ENCODE data around the gene GREB1. TPM values are rescaled to one million over a fixed set of nuclear protein-coding genes. Genes with fewer than 3 reads are reported as not detected.

The GREB1 gene
- total RNA-seq, 2 donors from 2014 or later = 3.1 to 7.6 TPM

DNA sequence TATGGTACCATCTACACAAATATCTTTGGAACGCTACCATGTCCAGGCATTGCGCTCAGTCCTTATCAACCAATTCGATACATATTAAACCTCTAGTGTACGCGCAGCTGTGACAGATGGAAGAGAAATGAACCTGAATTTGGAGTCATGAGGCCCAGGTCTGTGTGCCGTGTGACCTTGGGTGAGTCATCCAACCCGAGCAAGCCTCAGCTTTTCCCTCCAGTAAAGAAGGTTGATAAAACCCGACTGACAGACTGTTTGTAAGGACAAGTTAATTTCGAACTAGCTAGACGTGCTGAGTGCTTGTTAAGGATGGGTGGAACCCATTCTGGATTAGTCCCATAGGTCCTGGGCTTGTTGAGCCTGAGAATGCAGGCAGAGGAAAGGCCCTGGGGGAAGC, 28.2 kb downstream of the GREB1 start:
- Histone ChIP-seq H3K36me3 (no peaks in the 10 kb centered on the region), H3K27ac (no peak overlapping the region), H3K27me3 (no peaks in the 10 kb centered on the region), H3K4me3 (no peak overlapping the region), H3K4me1 (no peaks in the 10 kb centered on the region), H3K9me3 (no peaks in the 10 kb centered on the region)
- no peak for TF ChIP-seq CTCF (IDR thresholded peaks at IDR 0.05)
- DNase-seq (ENCODE audit: low spot score) = no peak

- H3K4me3 ChIP-seq = no peak overlapping the region
- H3K36me3 ChIP-seq = no peaks in the 10 kb centered on the region
- no peaks in the 10 kb centered on the region for H3K27me3 ChIP-seq
- no peaks in the 10 kb centered on the region for H3K9me3 ChIP-seq
- H3K4me1 ChIP-seq = no peaks in the 10 kb centered on the region
- no peak for TF ChIP-seq CTCF (IDR thresholded peaks at IDR 0.05)
- DNase-seq (ENCODE audit: low spot score) = no peak
- no peak overlapping the region for H3K27ac ChIP-seq
Observed at GRCh38 chr2:11562476-11562875, 28.6 kb downstream of the GREB1 start.

DNA sequence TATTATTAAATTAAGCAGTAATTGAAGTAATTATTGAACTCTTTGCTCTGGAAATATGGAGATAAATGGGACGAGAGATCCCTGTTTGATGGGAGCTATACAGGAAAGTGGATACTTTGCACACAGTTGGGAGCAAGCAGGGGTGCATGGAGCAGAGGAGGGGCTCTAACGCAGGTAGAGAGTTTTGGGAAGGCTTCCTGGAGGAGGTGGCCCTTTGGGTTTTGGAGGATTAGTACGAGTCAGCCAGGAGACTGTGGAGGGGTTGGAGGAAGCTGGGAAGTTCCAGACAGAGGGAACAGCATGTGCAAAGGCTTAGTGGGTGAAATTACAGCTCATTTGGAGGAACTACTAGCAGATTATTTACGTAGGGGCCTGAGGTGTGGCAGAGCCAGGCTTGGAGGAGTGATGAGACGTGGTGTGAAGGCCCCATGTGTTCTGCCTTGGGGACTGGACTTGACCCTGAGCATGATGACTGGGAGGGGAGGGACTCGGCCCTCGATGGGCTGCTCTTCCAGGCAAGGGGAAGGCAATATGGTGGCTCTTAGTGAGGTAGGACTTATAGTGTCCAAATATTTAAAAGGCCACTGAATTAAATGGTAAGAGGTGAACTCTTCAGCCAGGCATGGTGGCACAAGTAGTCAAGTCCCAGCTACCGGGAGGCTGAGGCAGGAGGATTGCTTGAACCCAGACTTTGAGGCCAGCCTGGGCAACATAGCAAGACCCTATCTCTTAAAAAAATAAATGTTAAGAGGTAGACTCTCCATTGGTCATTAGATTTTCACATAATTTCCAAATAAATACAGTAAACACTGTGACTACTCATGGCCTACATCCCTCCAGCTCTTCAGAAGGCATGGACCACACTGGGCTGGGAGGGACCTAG, 30.2 kb downstream of the GREB1 start:
- Histone ChIP-seq H3K27ac (no peak overlapping the region), H3K4me1 (no peaks in the 10 kb centered on the region), H3K36me3 (no peaks in the 10 kb centered on the region), H3K4me3 (no peak overlapping the region), H3K9me3 (no peaks in the 10 kb centered on the region), H3K27me3 (no peaks in the 10 kb centered on the region)
- TF ChIP-seq CTCF (IDR thresholded peaks at IDR 0.05) = no peak
- DNase-seq (ENCODE audit: low spot score) = no peak

- Histone ChIP-seq H3K9me3 (no peaks in the 10 kb centered on the region), H3K36me3 (no peaks in the 10 kb centered on the region)
Observed at GRCh38 chr2:11564816-11565567, 31.1 kb downstream of the GREB1 start.

DNA sequence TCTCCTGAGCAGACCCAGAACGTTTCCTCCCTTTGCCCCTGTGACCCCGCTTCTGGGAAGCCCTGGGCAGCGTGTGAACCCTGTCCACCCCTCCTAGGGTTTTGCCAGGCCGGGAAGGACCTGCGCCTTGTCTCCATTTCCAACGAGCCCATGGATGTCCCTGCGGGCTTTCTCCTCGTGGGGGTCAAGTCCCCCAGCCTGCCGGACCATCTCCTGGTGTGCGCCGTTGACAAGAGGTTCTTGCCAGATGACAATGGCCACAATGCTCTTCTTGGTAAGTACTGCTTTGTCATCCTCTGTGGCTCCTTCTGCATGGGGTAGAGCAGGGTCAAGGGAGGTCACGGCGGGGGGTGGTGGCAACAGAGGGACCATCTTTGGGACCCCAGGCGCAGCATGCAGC, 32.5 kb downstream of the GREB1 start:
- Histone ChIP-seq H3K36me3 (no peaks in the 10 kb centered on the region), H3K27ac (no peak overlapping the region), H3K4me3 (no peak overlapping the region), H3K9me3 (no peaks in the 10 kb centered on the region), H3K4me1 (no peaks in the 10 kb centered on the region), H3K27me3 (no peaks in the 10 kb centered on the region)
- no peak for TF ChIP-seq CTCF (IDR thresholded peaks at IDR 0.05)
- no peak for DNase-seq (ENCODE audit: low spot score)

More at GRCh38 chr2:11564816-11565567, 31.1 kb downstream of the GREB1 start:
- TF ChIP-seq CTCF (IDR thresholded peaks at IDR 0.05) = no peak
- Histone ChIP-seq H3K27ac (no peak overlapping the region), H3K4me3 (no peak overlapping the region), H3K27me3 (no peaks in the 10 kb centered on the region), H3K4me1 (no peaks in the 10 kb centered on the region)
- no peak for DNase-seq (ENCODE audit: low spot score)
